ENCODE measurements around the gene NIT1. TPM values are rescaled to one million over a fixed set of nuclear protein-coding genes. Genes with fewer than 3 reads are reported as not detected.

Gene NIT1
- total and polyA plus RNA-seq, 2 of the 13 experiments (the other 11 are each of a cell fraction or from before 2014, with no cell fraction given) = 22.7 to 31.0 TPM

DNA sequence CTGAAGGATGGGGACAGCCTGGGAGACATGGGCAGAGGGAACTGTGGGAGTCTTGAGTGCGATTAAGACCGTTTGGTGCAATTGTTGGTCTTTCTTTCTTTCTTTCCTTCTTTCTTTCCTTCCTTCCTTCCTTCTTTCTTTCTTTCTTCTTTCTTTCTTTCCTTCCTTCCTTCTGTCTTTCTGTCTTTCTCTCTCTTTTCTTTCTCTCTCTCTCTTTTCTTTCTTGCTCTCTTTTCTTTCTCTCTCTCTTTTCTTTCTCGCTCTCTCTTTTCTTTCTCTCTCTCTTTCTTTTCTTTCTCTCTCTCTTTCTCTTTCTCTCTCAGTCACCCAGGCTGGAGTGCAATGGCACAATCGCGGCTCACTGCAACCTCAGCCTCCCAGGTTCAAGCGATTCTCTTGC, 22.7 kb upstream of the NIT1 start:
- H3K79me2 ChIP-seq (ENCODE audit: insufficient read depth, low read length) = no peaks in the 10 kb centered on the region
- no peak for DNase-seq (ENCODE audit: low spot score)
- peaks cover 0 to 15% of the 10 kb centered on the region in 2 experiments; a peak in 2 of 5 replicates for H3K27me3 ChIP-seq (ENCODE audit: control insufficient read depth in 1 of 2, insufficient read depth in 2 of 2, low read length in 2 of 2)
- ATAC-seq = no peak
- FAIRE-seq = no peak
- 58% methylated on average over 6 of the region's 6 CpGs for WGBS (ENCODE audit: low lambda C conversion rate)
- TF ChIP-seq GPN1 (CRISPR knock-in tag; IDR thresholded peaks at IDR 0.05; ENCODE audit: borderline replicate concordance) (no peak), CC2D1A (CRISPR knock-in tag; IDR thresholded peaks at IDR 0.05) (no peak), TAF15 (IDR thresholded peaks at IDR 0.05; ENCODE audit: low read depth, low read length, poor library complexity, severe bottlenecking) (no peak), ZNF879 (CRISPR knock-in tag; IDR thresholded peaks at IDR 0.05) (no peak), ZNF335 (CRISPR knock-in tag; IDR thresholded peaks at IDR 0.05) (no peak), JUND (CRISPR knock-in tag; IDR thresholded peaks at IDR 0.05) (no peak), KMT2B (CRISPR knock-in tag; IDR thresholded peaks at IDR 0.05) (no peak), TGIF2 (CRISPR knock-in tag; IDR thresholded peaks at IDR 0.05) (no peak), ZMYM4 (CRISPR knock-in tag; IDR thresholded peaks at IDR 0.05) (no peak)
- TF ChIP-seq, protein P1, sequence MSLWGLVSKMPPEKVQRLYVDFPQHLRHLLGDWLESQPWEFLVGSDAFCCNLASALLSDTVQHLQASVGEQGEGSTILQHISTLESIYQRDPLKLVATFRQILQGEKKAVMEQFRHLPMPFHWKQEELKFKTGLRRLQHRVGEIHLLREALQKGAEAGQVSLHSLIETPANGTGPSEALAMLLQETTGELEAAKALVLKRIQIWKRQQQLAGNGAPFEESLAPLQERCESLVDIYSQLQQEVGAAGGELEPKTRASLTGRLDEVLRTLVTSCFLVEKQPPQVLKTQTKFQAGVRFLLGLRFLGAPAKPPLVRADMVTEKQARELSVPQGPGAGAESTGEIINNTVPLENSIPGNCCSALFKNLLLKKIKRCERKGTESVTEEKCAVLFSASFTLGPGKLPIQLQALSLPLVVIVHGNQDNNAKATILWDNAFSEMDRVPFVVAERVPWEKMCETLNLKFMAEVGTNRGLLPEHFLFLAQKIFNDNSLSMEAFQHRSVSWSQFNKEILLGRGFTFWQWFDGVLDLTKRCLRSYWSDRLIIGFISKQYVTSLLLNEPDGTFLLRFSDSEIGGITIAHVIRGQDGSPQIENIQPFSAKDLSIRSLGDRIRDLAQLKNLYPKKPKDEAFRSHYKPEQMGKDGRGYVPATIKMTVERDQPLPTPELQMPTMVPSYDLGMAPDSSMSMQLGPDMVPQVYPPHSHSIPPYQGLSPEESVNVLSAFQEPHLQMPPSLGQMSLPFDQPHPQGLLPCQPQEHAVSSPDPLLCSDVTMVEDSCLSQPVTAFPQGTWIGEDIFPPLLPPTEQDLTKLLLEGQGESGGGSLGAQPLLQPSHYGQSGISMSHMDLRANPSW (CRISPR knock-in tag; IDR thresholded peaks at IDR 0.05; ENCODE audit: borderline replicate concordance) = no peak
- intact Hi-C loops (cut with micrococcal nuclease; ENCODE audit: unreplicated experiment) (no loop called here), in situ Hi-C loops (cut with HindIII; ENCODE audit: extremely low pct_ligation_motif_present, low pct_unique_long_range_greater_than_20kb) (loop anchor here (10.0 kb wide), 1 partner anchor 100 kb away; no protein-coding TSS in a partner anchor)
- ChIA-PET POLR2A (no interaction called here), CTCF (ENCODE audit: low intra/inter-chr PET ratio, low total read pairs) (interaction anchor here (1.1 kb wide), 1 partner anchor 23 kb away, joined by 3 read pairs; no protein-coding TSS in a partner anchor)
- no peak overlapping the region for H3K4me3 ChIP-seq (replicated peaks in 1 of 3; ENCODE audit: insufficient read depth in 1 of 3, low read depth in 2 of 3, low read length in 3 of 3)
- BruUV-seq (replicated peaks) = no TSS peak
- H3K4me2 ChIP-seq (ENCODE audit: low read depth, low read length) = no peak overlapping the region
- no peaks in the 10 kb centered on the region for H3K9me3 ChIP-seq (ENCODE audit: low read length)
- peaks cover 19% of the 10 kb centered on the region for H3K4me1 ChIP-seq (ENCODE audit: insufficient read depth, low read length)
- no peaks in the 10 kb centered on the region for H4K20me1 ChIP-seq (ENCODE audit: insufficient read depth, low read length)
- H2AFZ ChIP-seq (ENCODE audit: low read length) = no peak overlapping the region
- no peak overlapping the region for H3K27ac ChIP-seq (ENCODE audit: extremely low read length, insufficient read depth, low read length)
- H3K9ac ChIP-seq (ENCODE audit: insufficient read depth, low read depth, low read length) = no peak overlapping the region
- no peaks in the 10 kb centered on the region; a peak in 2 of 5 replicates for H3K36me3 ChIP-seq (replicated peaks in 1 of 2; ENCODE audit: control insufficient read depth in 1 of 2, insufficient read depth in 2 of 2, low read length in 2 of 2)
